22Rv1 (cell line): Measurements from ENCODE around the gene TFRC.
"Not testable (repeated sequence)": the region's sequence is repeated elsewhere in the genome, so short reads cannot be mapped to it uniquely, and the experiment has no call there.

Source experiments
- H3K27ac ChIP-seq: fragments of 450-650 bp; 2 replicates; pipeline ENCODE4 v1.5.1; 2017
- CTCF ChIP-seq: fragments of 450-650 bp; IDR thresholded peaks from 2 replicates; pipeline ENCODE4 v1.5.1; 2017; ENCODE audit warnings: mild to moderate bottlenecking
- ZFX ChIP-seq: fragments of 450-650 bp; IDR thresholded peaks from 2 replicates; pipeline ENCODE4 v1.6.1; 2017; ENCODE audit warnings: antibody characterized with exemption, borderline replicate concordance

TFRC gene

DNA sequence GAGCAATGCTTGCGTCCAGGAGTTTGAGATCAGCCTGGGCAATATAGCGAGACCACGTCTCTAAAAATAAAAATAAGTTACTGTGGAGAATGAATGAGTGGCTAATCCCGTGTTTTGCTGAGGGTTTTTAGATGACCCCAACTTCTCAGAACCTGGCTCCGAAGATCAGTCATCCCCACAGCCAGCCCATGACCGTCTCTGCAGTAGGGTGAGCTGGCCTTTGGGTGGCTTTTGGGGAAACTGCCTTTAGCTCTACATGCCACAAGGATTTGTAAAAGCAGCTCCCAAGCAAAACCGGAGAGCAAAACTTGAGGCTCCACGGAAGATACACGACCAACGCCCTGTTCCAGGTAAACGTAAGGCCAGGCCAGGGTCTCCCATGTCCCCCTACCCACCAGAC is 39.2 kb upstream of the TFRC start:
- H3K27ac ChIP-seq, result no peak overlapping the region
- TF ChIP-seq CTCF, result no peak

- TF ChIP-seq ZFX (no peak), CTCF (no peak)
- no peak overlapping the region for H3K27ac ChIP-seq
Observed at GRCh38 chr3:196120291-196120951, 38.5 kb upstream of the TFRC start.

DNA sequence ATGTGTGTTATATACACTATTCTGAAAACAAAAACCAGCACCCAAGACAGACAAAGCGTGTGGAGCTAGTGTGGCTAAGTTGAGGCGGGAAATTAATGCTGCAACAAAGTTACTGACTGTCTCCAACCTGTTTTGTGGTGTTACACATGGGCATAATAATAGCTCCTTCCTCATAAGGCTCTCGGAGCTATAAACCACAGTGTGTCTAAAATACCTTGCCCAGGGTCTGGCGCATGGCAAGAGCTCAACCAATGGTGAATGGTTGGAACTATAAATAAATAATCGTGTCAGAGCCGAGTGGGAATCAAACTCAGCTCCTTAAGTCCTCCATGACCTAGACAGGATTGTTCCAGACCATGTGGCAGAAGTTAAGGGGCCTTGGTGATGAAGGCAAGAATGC is 35.9 kb upstream of the TFRC start:
- H3K27ac ChIP-seq, result no peak overlapping the region
- TF ChIP-seq ZFX, result no peak
- no peak for TF ChIP-seq CTCF

GRCh38 chr3:196115678-196116083 is 33.8 kb upstream of the TFRC start:
- H3K27ac ChIP-seq, result no peak overlapping the region
- TF ChIP-seq ZFX (no peak), CTCF (no peak)

GRCh38 chr3:196111939-196112386 is 30.1 kb upstream of the TFRC start:
- TF ChIP-seq ZFX (no peak), CTCF (no peak)
- no peak overlapping the region for H3K27ac ChIP-seq

- TF ChIP-seq ZFX (no peak), CTCF (no peak)
- no peak overlapping the region for H3K27ac ChIP-seq
Observed at GRCh38 chr3:196108075-196108743, 26.3 kb upstream of the TFRC start.

GRCh38 chr3:196104707-196105106 is 22.8 kb upstream of the TFRC start:
- not testable (repeated sequence) for H3K27ac ChIP-seq

DNA sequence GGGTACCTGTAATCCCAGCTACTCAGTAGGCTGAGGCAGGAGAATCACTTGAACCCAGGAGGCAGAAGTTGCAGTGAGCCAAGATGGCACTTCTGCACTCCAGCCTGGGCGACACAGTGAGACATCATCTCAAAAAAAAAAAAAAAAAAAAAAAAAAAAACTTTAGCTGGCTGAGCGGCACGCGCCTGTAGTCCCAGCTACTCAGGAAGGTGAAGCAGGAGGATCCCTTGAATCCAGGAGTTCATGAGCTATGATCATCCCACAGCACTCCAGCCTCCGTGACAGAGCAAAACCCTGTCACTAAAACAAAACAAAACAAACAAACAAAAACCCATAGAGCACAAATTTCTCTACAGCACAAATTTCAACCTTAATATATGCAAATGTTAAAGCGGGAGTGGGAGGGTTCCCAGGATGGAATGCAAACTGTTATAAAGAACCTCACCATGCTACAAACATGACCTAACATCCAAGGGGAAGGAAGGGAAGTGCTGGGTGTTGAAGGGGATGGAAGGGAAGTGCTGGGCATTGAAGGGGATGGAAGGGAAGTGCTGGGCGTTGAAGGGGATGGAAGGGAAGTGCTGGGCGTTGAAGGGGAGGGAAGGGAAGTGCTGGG is 16.6 kb upstream of the TFRC start:
- H3K27ac ChIP-seq, result not testable (repeated sequence)
